ENCODE results near the gene CRHR2.

DNA sequence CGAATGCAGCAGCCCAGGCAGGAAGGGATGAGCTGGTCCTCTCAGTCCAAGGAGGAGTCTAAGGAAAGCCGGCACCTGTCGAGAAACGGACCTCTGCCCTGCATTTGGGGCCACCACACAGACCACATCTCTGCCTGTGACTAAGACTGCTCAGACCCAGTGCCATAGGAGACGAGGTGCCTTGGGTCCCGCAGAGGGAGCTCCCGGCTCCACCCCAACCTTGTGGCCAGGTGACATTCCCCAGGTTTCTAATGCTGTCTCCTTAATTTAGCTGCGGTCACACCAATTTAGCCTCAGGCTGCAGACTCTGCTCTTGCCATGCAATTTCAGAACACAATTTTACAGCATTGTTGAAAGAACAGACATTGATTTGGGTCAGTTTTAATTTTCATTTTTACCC lies 22.8 kb upstream of the CRHR2 start:
- TF ChIP-seq, protein P1, sequence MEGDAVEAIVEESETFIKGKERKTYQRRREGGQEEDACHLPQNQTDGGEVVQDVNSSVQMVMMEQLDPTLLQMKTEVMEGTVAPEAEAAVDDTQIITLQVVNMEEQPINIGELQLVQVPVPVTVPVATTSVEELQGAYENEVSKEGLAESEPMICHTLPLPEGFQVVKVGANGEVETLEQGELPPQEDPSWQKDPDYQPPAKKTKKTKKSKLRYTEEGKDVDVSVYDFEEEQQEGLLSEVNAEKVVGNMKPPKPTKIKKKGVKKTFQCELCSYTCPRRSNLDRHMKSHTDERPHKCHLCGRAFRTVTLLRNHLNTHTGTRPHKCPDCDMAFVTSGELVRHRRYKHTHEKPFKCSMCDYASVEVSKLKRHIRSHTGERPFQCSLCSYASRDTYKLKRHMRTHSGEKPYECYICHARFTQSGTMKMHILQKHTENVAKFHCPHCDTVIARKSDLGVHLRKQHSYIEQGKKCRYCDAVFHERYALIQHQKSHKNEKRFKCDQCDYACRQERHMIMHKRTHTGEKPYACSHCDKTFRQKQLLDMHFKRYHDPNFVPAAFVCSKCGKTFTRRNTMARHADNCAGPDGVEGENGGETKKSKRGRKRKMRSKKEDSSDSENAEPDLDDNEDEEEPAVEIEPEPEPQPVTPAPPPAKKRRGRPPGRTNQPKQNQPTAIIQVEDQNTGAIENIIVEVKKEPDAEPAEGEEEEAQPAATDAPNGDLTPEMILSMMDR (IDR thresholded peaks at IDR 0.05) = no peak
- no peak for TF ChIP-seq POLR2A (IDR thresholded peaks at IDR 0.05)

All from heart left ventricle (tissue), 13 donors.